HL-60 (cell line): ENCODE measurements around the gene ITIH5.

Experiments used
- DNase-seq, 2 experiments: peaks; one replicate each; pipeline ENCODE4 v3.0.0-alpha.2; 2010 to 2020; ENCODE audit warnings: low read depth in 1 of 2, low spot score in 1 of 2
- H3K27ac ChIP-seq: fragments of 250-450 bp; sonication (Bioruptor Pico); replicated peaks from 2 replicates; pipeline ENCODE4 v1.5.1; 2020; ENCODE audit warnings: mild to moderate bottlenecking, moderate library complexity
- H3K27me3 ChIP-seq: fragments of 250-450 bp; sonication (Bioruptor Pico); 2 replicates; pipeline ENCODE4 v1.5.1; 2021; ENCODE audit warnings: mild to moderate bottlenecking, moderate library complexity; ENCODE audit not compliant: insufficient read depth, poor library complexity, severe bottlenecking
- H3K4me3 ChIP-seq: replicated peaks from 2 replicates; pipeline ENCODE4 v1.5.1; 2011; ENCODE audit warnings: mild to moderate bottlenecking, control low read depth, low read length; ENCODE audit not compliant: insufficient read depth
- GABPA ChIP-seq: IDR thresholded peaks from 2 replicates; pipeline ENCODE4 v1.6.1; 2012; ENCODE audit warnings: low read depth
- POLR2AphosphoS5 ChIP-seq: IDR thresholded peaks from 2 replicates; pipeline ENCODE4 v1.6.1; 2012; ENCODE audit warnings: low read depth
- SPI1 ChIP-seq: IDR thresholded peaks from 2 replicates; pipeline ENCODE4 v1.6.1; 2012; ENCODE audit warnings: low read depth, mild to moderate bottlenecking, borderline replicate concordance
- TF ChIP-seq, protein P1 (sequence below): IDR thresholded peaks from one replicate; pipeline ENCODE4 v1.5.1; 2011; ENCODE audit warnings: low read length, control low read depth, inconsistent platforms; ENCODE audit not compliant: insufficient read depth
- TF ChIP-seq, protein P2 (sequence below): IDR thresholded peaks from 2 replicates; pipeline ENCODE4 v1.6.1; 2012; ENCODE audit warnings: low read depth; ENCODE audit not compliant: insufficient replicate concordance

The ITIH5 gene

DNA sequence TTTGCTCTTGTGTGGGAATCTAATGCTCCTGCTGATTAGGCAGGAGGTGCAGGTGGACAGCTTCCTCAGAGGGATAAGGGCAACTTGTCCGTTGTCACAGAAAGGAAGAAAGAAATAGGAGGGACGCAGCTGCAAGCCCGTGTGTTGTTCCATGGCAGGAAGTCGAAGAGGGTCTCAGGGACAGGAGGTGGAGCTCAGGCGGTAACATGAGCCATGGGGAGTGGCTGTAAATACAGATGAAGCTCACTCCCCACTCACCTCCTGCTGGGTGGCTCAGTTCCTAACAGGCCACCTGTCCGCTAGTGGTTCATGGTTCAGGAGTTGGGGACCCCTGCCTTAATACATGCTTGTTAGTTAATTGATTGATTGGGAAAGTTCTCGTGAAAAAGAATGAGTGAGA lies 154.3 kb downstream of the ITIH5 start:
- DNase-seq = no peak
- no peak for TF ChIP-seq POLR2AphosphoS5
- no peak for TF ChIP-seq GABPA
- TF ChIP-seq, protein P1, sequence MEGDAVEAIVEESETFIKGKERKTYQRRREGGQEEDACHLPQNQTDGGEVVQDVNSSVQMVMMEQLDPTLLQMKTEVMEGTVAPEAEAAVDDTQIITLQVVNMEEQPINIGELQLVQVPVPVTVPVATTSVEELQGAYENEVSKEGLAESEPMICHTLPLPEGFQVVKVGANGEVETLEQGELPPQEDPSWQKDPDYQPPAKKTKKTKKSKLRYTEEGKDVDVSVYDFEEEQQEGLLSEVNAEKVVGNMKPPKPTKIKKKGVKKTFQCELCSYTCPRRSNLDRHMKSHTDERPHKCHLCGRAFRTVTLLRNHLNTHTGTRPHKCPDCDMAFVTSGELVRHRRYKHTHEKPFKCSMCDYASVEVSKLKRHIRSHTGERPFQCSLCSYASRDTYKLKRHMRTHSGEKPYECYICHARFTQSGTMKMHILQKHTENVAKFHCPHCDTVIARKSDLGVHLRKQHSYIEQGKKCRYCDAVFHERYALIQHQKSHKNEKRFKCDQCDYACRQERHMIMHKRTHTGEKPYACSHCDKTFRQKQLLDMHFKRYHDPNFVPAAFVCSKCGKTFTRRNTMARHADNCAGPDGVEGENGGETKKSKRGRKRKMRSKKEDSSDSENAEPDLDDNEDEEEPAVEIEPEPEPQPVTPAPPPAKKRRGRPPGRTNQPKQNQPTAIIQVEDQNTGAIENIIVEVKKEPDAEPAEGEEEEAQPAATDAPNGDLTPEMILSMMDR = no peak
- TF ChIP-seq SPI1 = no peak
- TF ChIP-seq, protein P2, sequence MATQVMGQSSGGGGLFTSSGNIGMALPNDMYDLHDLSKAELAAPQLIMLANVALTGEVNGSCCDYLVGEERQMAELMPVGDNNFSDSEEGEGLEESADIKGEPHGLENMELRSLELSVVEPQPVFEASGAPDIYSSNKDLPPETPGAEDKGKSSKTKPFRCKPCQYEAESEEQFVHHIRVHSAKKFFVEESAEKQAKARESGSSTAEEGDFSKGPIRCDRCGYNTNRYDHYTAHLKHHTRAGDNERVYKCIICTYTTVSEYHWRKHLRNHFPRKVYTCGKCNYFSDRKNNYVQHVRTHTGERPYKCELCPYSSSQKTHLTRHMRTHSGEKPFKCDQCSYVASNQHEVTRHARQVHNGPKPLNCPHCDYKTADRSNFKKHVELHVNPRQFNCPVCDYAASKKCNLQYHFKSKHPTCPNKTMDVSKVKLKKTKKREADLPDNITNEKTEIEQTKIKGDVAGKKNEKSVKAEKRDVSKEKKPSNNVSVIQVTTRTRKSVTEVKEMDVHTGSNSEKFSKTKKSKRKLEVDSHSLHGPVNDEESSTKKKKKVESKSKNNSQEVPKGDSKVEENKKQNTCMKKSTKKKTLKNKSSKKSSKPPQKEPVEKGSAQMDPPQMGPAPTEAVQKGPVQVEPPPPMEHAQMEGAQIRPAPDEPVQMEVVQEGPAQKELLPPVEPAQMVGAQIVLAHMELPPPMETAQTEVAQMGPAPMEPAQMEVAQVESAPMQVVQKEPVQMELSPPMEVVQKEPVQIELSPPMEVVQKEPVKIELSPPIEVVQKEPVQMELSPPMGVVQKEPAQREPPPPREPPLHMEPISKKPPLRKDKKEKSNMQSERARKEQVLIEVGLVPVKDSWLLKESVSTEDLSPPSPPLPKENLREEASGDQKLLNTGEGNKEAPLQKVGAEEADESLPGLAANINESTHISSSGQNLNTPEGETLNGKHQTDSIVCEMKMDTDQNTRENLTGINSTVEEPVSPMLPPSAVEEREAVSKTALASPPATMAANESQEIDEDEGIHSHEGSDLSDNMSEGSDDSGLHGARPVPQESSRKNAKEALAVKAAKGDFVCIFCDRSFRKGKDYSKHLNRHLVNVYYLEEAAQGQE = no peak
- Histone ChIP-seq H3K4me3 (no peak overlapping the region), H3K27ac (no peak overlapping the region), H3K27me3 (no peaks in the 10 kb centered on the region)

DNA sequence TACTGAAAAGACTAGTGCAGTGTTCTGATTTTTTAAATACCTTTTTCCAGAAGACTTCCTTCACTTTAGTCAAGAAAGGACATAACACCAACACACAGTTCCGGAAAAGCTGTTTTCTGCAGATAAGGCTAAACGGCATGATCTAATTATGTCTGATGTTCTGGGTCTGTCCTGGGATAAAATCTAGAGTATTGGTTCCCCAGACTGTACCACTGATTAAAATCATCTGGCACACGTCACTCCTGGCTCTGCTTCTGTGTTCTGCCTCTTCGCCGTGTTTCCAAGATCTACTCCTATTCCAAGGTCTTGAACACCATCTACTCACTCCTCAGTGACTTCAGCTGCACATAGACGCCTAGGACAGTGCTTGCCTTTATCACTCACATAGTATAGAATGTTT lies 155.2 kb downstream of the ITIH5 start:
- no peak for DNase-seq
- TF ChIP-seq, protein P1 = no peak
- TF ChIP-seq POLR2AphosphoS5 = no peak
- no peak for TF ChIP-seq SPI1
- no peak for TF ChIP-seq GABPA
- TF ChIP-seq, protein P2 = no peak
- H3K27ac ChIP-seq = no peak overlapping the region
- no peaks in the 10 kb centered on the region for H3K27me3 ChIP-seq
- no peak overlapping the region for H3K4me3 ChIP-seq
